Measurements from ENCODE around the gene BSPRY. TPM values are rescaled to one million over a fixed set of nuclear protein-coding genes. Genes with fewer than 3 reads are reported as not detected.

The BSPRY gene
- total and polyA plus RNA-seq, 2 donors (not counting 1 experiment from before 2014, with no cell fraction given), result not detected

GRCh38 chr9:113393281-113393680, 43.9 kb downstream of the BSPRY start:
- H3K36me3 ChIP-seq (ENCODE audit: control insufficient read depth, insufficient read depth, low read length), result peaks cover 10% of the 10 kb centered on the region
- no peak overlapping the region for H3K4me3 ChIP-seq (replicated peaks in 1 of 4; ENCODE audit: control extremely low read depth in 1 of 4, insufficient read depth in 1 of 4, low read depth in 3 of 4, low read length in 4 of 4)
- H3K27me3 ChIP-seq (ENCODE audit: control insufficient read depth, insufficient read depth, low read length), result no peaks in the 10 kb centered on the region
- H3K9me3 ChIP-seq (ENCODE audit: control insufficient read depth, insufficient read depth, low read depth, low read length), result no peaks in the 10 kb centered on the region
- H3K9ac ChIP-seq (ENCODE audit: insufficient read depth, low read length), result no peak overlapping the region
- no peak overlapping the region for H3K4me2 ChIP-seq (ENCODE audit: extremely low read depth, insufficient read depth, low read length)
- H3K79me2 ChIP-seq (ENCODE audit: control insufficient read depth, insufficient read depth, low read length), result no peaks in the 10 kb centered on the region
- TF ChIP-seq EZH2 (IDR thresholded peaks at IDR 0.05; ENCODE audit: low read length, missing control alignments) (no peak), CTCF (conservative IDR thresholded peaks at IDR 0.05 in 1 of 2, IDR thresholded peaks at IDR 0.05 in 1 of 2; ENCODE audit: low read depth in 1 of 2, low read length in 2 of 2) (no peak)
- no peak for DNase-seq (ENCODE audit: low read depth in 2 of 2)
- no peaks in the 10 kb centered on the region for H3K4me1 ChIP-seq (ENCODE audit: control insufficient read depth, extremely low read depth, insufficient read depth, low read length)
- no peak overlapping the region for H2AFZ ChIP-seq (ENCODE audit: low read length)
- H4K20me1 ChIP-seq (ENCODE audit: control insufficient read depth, extremely low read depth, insufficient read depth, low read length), result no peaks in the 10 kb centered on the region
- no peak overlapping the region for H3K27ac ChIP-seq (ENCODE audit: insufficient read depth, low read length)

GRCh38 chr9:113395000-113395861, 45.9 kb downstream of the BSPRY start:
- H3K4me2 ChIP-seq (ENCODE audit: extremely low read depth, insufficient read depth, low read length), result no peak overlapping the region
- TF ChIP-seq CTCF (conservative IDR thresholded peaks at IDR 0.05 in 1 of 2, IDR thresholded peaks at IDR 0.05 in 1 of 2; ENCODE audit: low read depth in 1 of 2, low read length in 2 of 2) (no peak), EZH2 (IDR thresholded peaks at IDR 0.05; ENCODE audit: low read length, missing control alignments) (no peak)
- H3K9ac ChIP-seq (ENCODE audit: insufficient read depth, low read length), result no peak overlapping the region
- H3K36me3 ChIP-seq (ENCODE audit: control insufficient read depth, insufficient read depth, low read length), result peaks cover 4% of the 10 kb centered on the region
- no peaks in the 10 kb centered on the region for H4K20me1 ChIP-seq (ENCODE audit: control insufficient read depth, extremely low read depth, insufficient read depth, low read length)
- H3K27ac ChIP-seq (ENCODE audit: insufficient read depth, low read length), result no peak overlapping the region
- H3K4me3 ChIP-seq (replicated peaks in 1 of 4; ENCODE audit: control extremely low read depth in 1 of 4, insufficient read depth in 1 of 4, low read depth in 3 of 4, low read length in 4 of 4), result no peak overlapping the region
- H2AFZ ChIP-seq (ENCODE audit: low read length), result no peak overlapping the region
- no peaks in the 10 kb centered on the region for H3K9me3 ChIP-seq (ENCODE audit: control insufficient read depth, insufficient read depth, low read depth, low read length)
- no peaks in the 10 kb centered on the region for H3K79me2 ChIP-seq (ENCODE audit: control insufficient read depth, insufficient read depth, low read length)
- no peaks in the 10 kb centered on the region for H3K4me1 ChIP-seq (ENCODE audit: control insufficient read depth, extremely low read depth, insufficient read depth, low read length)
- DNase-seq (ENCODE audit: low read depth in 2 of 2), result no peak
- H3K27me3 ChIP-seq (ENCODE audit: control insufficient read depth, insufficient read depth, low read length), result no peaks in the 10 kb centered on the region

- Histone ChIP-seq H3K79me2 (ENCODE audit: control insufficient read depth, insufficient read depth, low read length) (no peaks in the 10 kb centered on the region), H3K9me3 (ENCODE audit: control insufficient read depth, insufficient read depth, low read depth, low read length) (no peaks in the 10 kb centered on the region), H2AFZ (ENCODE audit: low read length) (no peak overlapping the region), H4K20me1 (ENCODE audit: control insufficient read depth, extremely low read depth, insufficient read depth, low read length) (no peaks in the 10 kb centered on the region), H3K27me3 (ENCODE audit: control insufficient read depth, insufficient read depth, low read length) (no peaks in the 10 kb centered on the region), H3K4me2 (ENCODE audit: extremely low read depth, insufficient read depth, low read length) (no peak overlapping the region), H3K4me1 (ENCODE audit: control insufficient read depth, extremely low read depth, insufficient read depth, low read length) (no peaks in the 10 kb centered on the region), H3K36me3 (ENCODE audit: control insufficient read depth, insufficient read depth, low read length) (no peaks in the 10 kb centered on the region), H3K4me3 (replicated peaks in 1 of 4; ENCODE audit: control extremely low read depth in 1 of 4, insufficient read depth in 1 of 4, low read depth in 3 of 4, low read length in 4 of 4) (no peak overlapping the region), H3K27ac (ENCODE audit: insufficient read depth, low read length) (no peak overlapping the region), H3K9ac (ENCODE audit: insufficient read depth, low read length) (no peak overlapping the region)
- TF ChIP-seq CTCF (conservative IDR thresholded peaks at IDR 0.05 in 1 of 2, IDR thresholded peaks at IDR 0.05 in 1 of 2; ENCODE audit: low read depth in 1 of 2, low read length in 2 of 2) (no peak), EZH2 (IDR thresholded peaks at IDR 0.05; ENCODE audit: low read length, missing control alignments) (no peak)
- DNase-seq (ENCODE audit: low read depth in 2 of 2), result no peak
Observed at GRCh38 chr9:113397203-113397631, 47.9 kb downstream of the BSPRY start.
